Parathyroid adenoma (tissue), 2 donors: ENCODE results near the gene INCA1.

Source experiments
- H2AFZ ChIP-seq: fragments of 300-600 bp; sonication (generic); one replicate; pipeline ENCODE4 v1.7.0; 2017; ENCODE audit warnings: antibody characterized with exemption, mild to moderate bottlenecking
- H3K27ac ChIP-seq: fragments of 300-600 bp; sonication (generic); one replicate; pipeline ENCODE4 v1.7.0; 2017
- H3K27me3 ChIP-seq: fragments of 300-600 bp; sonication (generic); one replicate; pipeline ENCODE4 v1.7.0; 2017; ENCODE audit warnings: low read length; ENCODE audit not compliant: control insufficient read depth, insufficient read depth
- H3K36me3 ChIP-seq: fragments of 300-600 bp; sonication (generic); one replicate; pipeline ENCODE4 v1.7.0; 2017; ENCODE audit warnings: low read length; ENCODE audit not compliant: control insufficient read depth, insufficient read depth
- H3K4me1 ChIP-seq: fragments of 300-600 bp; sonication (generic); one replicate; pipeline ENCODE4 v1.7.0; 2017; ENCODE audit warnings: control low read depth
- H3K4me2 ChIP-seq: fragments of 300-600 bp; sonication (generic); one replicate; pipeline ENCODE4 v1.7.0; 2017; ENCODE audit warnings: low read length
- H3K4me3 ChIP-seq: fragments of 300-600 bp; sonication (generic); one replicate; pipeline ENCODE4 v1.7.0; 2017; ENCODE audit warnings: low read depth, low read length
- H3K79me2 ChIP-seq: fragments of 300-600 bp; sonication (generic); one replicate; pipeline ENCODE4 v1.7.0; 2017; ENCODE audit warnings: control low read depth
- H3K9ac ChIP-seq: fragments of 300-600 bp; sonication (generic); one replicate; pipeline ENCODE4 v1.7.0; 2017; ENCODE audit warnings: mild to moderate bottlenecking
- H3K9me3 ChIP-seq: fragments of 300-600 bp; sonication (generic); one replicate; pipeline ENCODE4 v1.7.0; 2017; ENCODE audit warnings: low read length; ENCODE audit not compliant: control insufficient read depth
- CTCF ChIP-seq: fragments of 300-600 bp; sonication (generic); IDR thresholded peaks from one replicate; pipeline ENCODE4 v1.7.0; 2017; ENCODE audit warnings: antibody characterized with exemption, mild to moderate bottlenecking
- donor health status: primary hyperparathyroidism.

INCA1 gene

GRCh38 chr17:4998027-4998731 is 857 bp upstream of the INCA1 start:
- no peaks in the 10 kb centered on the region for H3K79me2 ChIP-seq
- H3K4me3 ChIP-seq = peak overlapping the region; percentile 88
- H3K4me2 ChIP-seq = peak overlapping the region; percentile 95
- H3K4me1 ChIP-seq = peaks cover 5% of the 10 kb centered on the region
- H3K27ac ChIP-seq = no peak overlapping the region
- H3K36me3 ChIP-seq = no peaks in the 10 kb centered on the region
- H3K9ac ChIP-seq = no peak overlapping the region
- no peak for TF ChIP-seq CTCF
- H3K27me3 ChIP-seq = no peaks in the 10 kb centered on the region
- H2AFZ ChIP-seq = peak overlapping the region; percentile 71
- no peaks in the 10 kb centered on the region for H3K9me3 ChIP-seq

- Histone ChIP-seq H3K4me3 (no peak overlapping the region), H3K27me3 (no peaks in the 10 kb centered on the region), H3K79me2 (no peaks in the 10 kb centered on the region), H2AFZ (no peak overlapping the region), H3K4me2 (no peak overlapping the region), H3K27ac (no peak overlapping the region), H3K9ac (no peak overlapping the region), H3K9me3 (no peaks in the 10 kb centered on the region), H3K4me1 (peaks cover 5% of the 10 kb centered on the region), H3K36me3 (no peaks in the 10 kb centered on the region)
- no peak for TF ChIP-seq CTCF
Observed at GRCh38 chr17:4994081-4994595, 3.2 kb downstream of the INCA1 start.

GRCh38 chr17:4987767-4988567 is 9.4 kb downstream of the INCA1 start:
- no peak for TF ChIP-seq CTCF
- Histone ChIP-seq H3K79me2 (peaks cover 2% of the 10 kb centered on the region), H3K9me3 (no peaks in the 10 kb centered on the region), H3K27me3 (no peaks in the 10 kb centered on the region), H3K4me2 (peak overlapping the region; percentile 90), H3K27ac (peak overlapping the region; percentile 76), H3K4me3 (peak overlapping the region; percentile 87), H3K9ac (peak overlapping the region; percentile 74), H3K4me1 (peaks cover 9% of the 10 kb centered on the region), H3K36me3 (no peaks in the 10 kb centered on the region), H2AFZ (peak overlapping the region; percentile 81)

GRCh38 chr17:4986951-4987766 is 10.2 kb downstream of the INCA1 start, which contains the start of gene CAMTA2:
Gene CAMTA2 (minus strand): TSS chr17:4987675. CDS start chr17:4986222, 1,453 bp downstream.
- Histone ChIP-seq H3K4me3 (peak within 1 kb of the TSS; percentile 87), H3K27ac (peak within 1 kb of the TSS; percentile 76), H3K4me1 (peaks cover 9% of the 10 kb centered on the region), H3K9ac (peak within 1 kb of the TSS; percentile 74), H3K79me2 (peaks cover 2% of the 10 kb centered on the region), H2AFZ (peak within 1 kb of the TSS; percentile 81), H3K9me3 (no peaks in the 10 kb centered on the region), H3K4me2 (peak within 1 kb of the TSS; percentile 90), H3K36me3 (no peaks in the 10 kb centered on the region), H3K27me3 (no peaks in the 10 kb centered on the region)
- TF ChIP-seq CTCF = peak; percentile 87
